Measurements from ENCODE around the gene ASB13.

DNA sequence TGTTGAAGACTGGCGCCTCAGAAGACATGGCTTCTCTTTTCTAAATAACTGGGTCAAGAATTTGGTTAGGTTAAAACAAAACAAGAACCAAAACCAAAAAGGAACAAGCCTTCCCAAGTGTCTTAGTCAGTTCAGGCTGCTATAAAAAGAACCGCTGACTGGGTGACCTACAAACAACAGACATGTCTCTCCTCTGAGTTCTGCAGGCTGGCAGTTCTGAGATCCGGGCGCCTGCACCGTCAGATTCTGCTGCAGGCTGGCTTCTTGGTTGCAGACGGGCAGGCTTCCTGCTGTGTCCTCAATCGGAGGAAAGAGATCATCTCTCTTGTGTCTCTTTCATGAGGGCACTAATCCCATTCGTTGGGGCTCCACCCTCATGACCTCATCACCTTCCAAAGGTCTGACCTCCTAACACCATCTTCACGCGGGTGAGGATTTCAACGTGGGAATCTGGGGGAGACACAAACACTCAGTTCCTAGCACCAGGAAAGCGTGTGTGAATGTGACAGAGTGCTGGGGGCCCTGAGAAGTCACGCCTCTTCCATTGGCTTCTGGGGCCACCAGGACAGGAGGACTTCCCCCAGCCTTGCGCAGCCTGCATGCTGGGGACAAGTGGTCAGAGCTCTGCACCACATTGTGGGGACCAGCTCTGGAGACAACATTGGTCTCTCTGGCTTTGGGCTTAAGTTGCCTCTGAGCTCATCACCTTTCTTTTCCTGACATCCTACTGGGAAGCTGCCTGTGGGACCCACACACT is 63.1 kb downstream of the ASB13 start:
- TF ChIP-seq, protein P1, sequence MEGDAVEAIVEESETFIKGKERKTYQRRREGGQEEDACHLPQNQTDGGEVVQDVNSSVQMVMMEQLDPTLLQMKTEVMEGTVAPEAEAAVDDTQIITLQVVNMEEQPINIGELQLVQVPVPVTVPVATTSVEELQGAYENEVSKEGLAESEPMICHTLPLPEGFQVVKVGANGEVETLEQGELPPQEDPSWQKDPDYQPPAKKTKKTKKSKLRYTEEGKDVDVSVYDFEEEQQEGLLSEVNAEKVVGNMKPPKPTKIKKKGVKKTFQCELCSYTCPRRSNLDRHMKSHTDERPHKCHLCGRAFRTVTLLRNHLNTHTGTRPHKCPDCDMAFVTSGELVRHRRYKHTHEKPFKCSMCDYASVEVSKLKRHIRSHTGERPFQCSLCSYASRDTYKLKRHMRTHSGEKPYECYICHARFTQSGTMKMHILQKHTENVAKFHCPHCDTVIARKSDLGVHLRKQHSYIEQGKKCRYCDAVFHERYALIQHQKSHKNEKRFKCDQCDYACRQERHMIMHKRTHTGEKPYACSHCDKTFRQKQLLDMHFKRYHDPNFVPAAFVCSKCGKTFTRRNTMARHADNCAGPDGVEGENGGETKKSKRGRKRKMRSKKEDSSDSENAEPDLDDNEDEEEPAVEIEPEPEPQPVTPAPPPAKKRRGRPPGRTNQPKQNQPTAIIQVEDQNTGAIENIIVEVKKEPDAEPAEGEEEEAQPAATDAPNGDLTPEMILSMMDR (IDR thresholded peaks at IDR 0.05), result no peak
- no peak for TF ChIP-seq POLR2A (IDR thresholded peaks at IDR 0.05)
